ENCODE measurements around the gene TINCR.

The TINCR gene

GRCh38 chr19:5588906-5589676 is 21.3 kb upstream of the TINCR start:
- DNase-seq (ENCODE audit: low read depth in 2 of 2), result no peak

- no peak for DNase-seq (ENCODE audit: low read depth in 2 of 2)
Observed at GRCh38 chr19:5588441-5588840, 20.7 kb upstream of the TINCR start.

- no peak for DNase-seq (ENCODE audit: low read depth in 2 of 2)
Observed at GRCh38 chr19:5587661-5588060, 19.9 kb upstream of the TINCR start.

- DNase-seq (ENCODE audit: low read depth in 2 of 2), result no peak
Observed at GRCh38 chr19:5587071-5587455, 19.3 kb upstream of the TINCR start.

GRCh38 chr19:5586300-5587070 is 18.7 kb upstream of the TINCR start:
- DNase-seq (ENCODE audit: low read depth in 2 of 2), result no peak

- no peak for DNase-seq (ENCODE audit: low read depth in 2 of 2)
Observed at GRCh38 chr19:5585461-5586299, 17.9 kb upstream of the TINCR start.

- no peak for DNase-seq (ENCODE audit: low read depth in 2 of 2)
Observed at GRCh38 chr19:5580161-5580571, 12.4 kb upstream of the TINCR start.

GRCh38 chr19:5579697-5580096 is 11.9 kb upstream of the TINCR start:
- DNase-seq (ENCODE audit: low read depth in 2 of 2), result no peak

GRCh38 chr19:5579286-5579685 is 11.5 kb upstream of the TINCR start:
- DNase-seq (ENCODE audit: low read depth in 2 of 2), result no peak

- DNase-seq (ENCODE audit: low read depth in 2 of 2), result peak; percentile 6 to 12
Observed at GRCh38 chr19:5578097-5578846, 10.5 kb upstream of the TINCR start.

GRCh38 chr19:5575590-5575989 is 7.8 kb upstream of the TINCR start:
- no peak for DNase-seq (ENCODE audit: low read depth in 2 of 2)

- DNase-seq (ENCODE audit: low read depth in 2 of 2), result no peak
Observed at GRCh38 chr19:5572556-5573286, 5.0 kb upstream of the TINCR start.

- DNase-seq (ENCODE audit: low read depth in 2 of 2), result no peak
Observed at GRCh38 chr19:5571777-5572176, 4.0 kb upstream of the TINCR start.

- no peak for DNase-seq (ENCODE audit: low read depth in 2 of 2)
Observed at GRCh38 chr19:5567970-5568407, 236 bp upstream of the TINCR start.

- no peak for DNase-seq (ENCODE audit: low read depth in 2 of 2)
Observed at GRCh38 chr19:5564930-5565329, 2.8 kb downstream of the TINCR start.

GRCh38 chr19:5563935-5564612 is 3.7 kb downstream of the TINCR start:
- DNase-seq (ENCODE audit: low read depth in 2 of 2), result no peak

GRCh38 chr19:5563008-5563431 is 4.7 kb downstream of the TINCR start:
- no peak for DNase-seq (ENCODE audit: low read depth in 2 of 2)

GRCh38 chr19:5562280-5562679 is 5.5 kb downstream of the TINCR start:
- no peak for DNase-seq (ENCODE audit: low read depth in 2 of 2)

- DNase-seq (ENCODE audit: low read depth in 2 of 2), result no peak
Observed at GRCh38 chr19:5561559-5561958, 6.2 kb downstream of the TINCR start.

GRCh38 chr19:5560156-5560555 is 7.6 kb downstream of the TINCR start:
- DNase-seq (ENCODE audit: low read depth in 2 of 2), result no peak

All from fibroblast of skin of left biceps (primary cell).